Stimulated activated naive CD8-positive, alpha-beta T cell treated with anti-CD3 and anti-CD28 coated beads, Interleukin-15, amount 100 ng/mL, for 72 hours (primary cell): ENCODE measurements around the gene KRT76.

Experiments
- ATAC-seq: fragments of 150-1000 bp; cut with Tn5 transposase; 2 replicates; pipeline ENCODE4 v1.10.0; 2021; ENCODE audit warnings: mild to moderate bottlenecking, moderate library complexity
- DNase-seq, 2 donors: peaks; one replicate each; pipeline ENCODE4 v3.0.0; 2021 to 2022
- H3K27ac Mint-ChIP-seq, 2 donors: one replicate each; pipeline ENCODE4 v1.8.0; 2022; ENCODE audit warnings: mild to moderate bottlenecking in 2 of 2, mixed read lengths in 2 of 2, moderate library complexity in 2 of 2
- H3K27me3 Mint-ChIP-seq: one replicate; pipeline ENCODE4 v1.8.0; 2022; ENCODE audit warnings: mixed read lengths
- H3K4me1 Mint-ChIP-seq: one replicate; pipeline ENCODE4 v1.8.0; 2022; ENCODE audit warnings: mild to moderate bottlenecking, mixed read lengths
- H3K4me3 Mint-ChIP-seq, 2 donors: one replicate each; pipeline ENCODE4 v1.8.0; 2022; ENCODE audit warnings: mild to moderate bottlenecking in 2 of 2, mixed read lengths in 2 of 2, moderate library complexity in 1 of 2
- H3K9me3 Mint-ChIP-seq, 2 donors: one replicate each; pipeline ENCODE4 v1.8.0; 2022; ENCODE audit warnings: mixed read lengths in 2 of 2

The KRT76 gene

GRCh38 chr12:52781399-52782082 is 4.4 kb upstream of the KRT76 start:
- DNase-seq: no peak
- H3K4me3 Mint-ChIP-seq: no peak overlapping the region
- no peak for ATAC-seq
- H3K4me1 Mint-ChIP-seq: no peaks in the 10 kb centered on the region
- H3K27ac Mint-ChIP-seq: no peak overlapping the region
- peaks cover 12% of the 10 kb centered on the region for H3K27me3 Mint-ChIP-seq
- H3K9me3 Mint-ChIP-seq: peaks cover 0 to 7% of the 10 kb centered on the region in 2 donors

GRCh38 chr12:52779914-52780313 is 2.8 kb upstream of the KRT76 start:
- Mint-ChIP-seq H3K27ac (no peak overlapping the region), H3K4me1 (no peaks in the 10 kb centered on the region), H3K9me3 (no peaks in the 10 kb centered on the region), H3K27me3 (peaks cover under 1% of the 10 kb centered on the region), H3K4me3 (no peak overlapping the region)
- ATAC-seq (no peak), DNase-seq (no peak)

GRCh38 chr12:52778833-52779232 is 1.7 kb upstream of the KRT76 start:
- no peaks in the 10 kb centered on the region for H3K9me3 Mint-ChIP-seq
- no peak for DNase-seq
- no peak for ATAC-seq
- no peaks in the 10 kb centered on the region for H3K4me1 Mint-ChIP-seq
- H3K27ac Mint-ChIP-seq: no peak overlapping the region
- no peak overlapping the region for H3K4me3 Mint-ChIP-seq
- no peaks in the 10 kb centered on the region for H3K27me3 Mint-ChIP-seq

- Mint-ChIP-seq H3K4me3 (no peak overlapping the region), H3K27me3 (no peaks in the 10 kb centered on the region), H3K9me3 (no peaks in the 10 kb centered on the region), H3K4me1 (no peaks in the 10 kb centered on the region), H3K27ac (no peak overlapping the region)
- DNase-seq: no peak
- no peak for ATAC-seq
These were observed 421 bp upstream of the KRT76 start for GRCh38 chr12:52777566-52777965.

GRCh38 chr12:52776435-52776834 is 710 bp downstream of the KRT76 start:
- H3K27ac Mint-ChIP-seq: no peak overlapping the region
- no peaks in the 10 kb centered on the region for H3K4me1 Mint-ChIP-seq
- H3K27me3 Mint-ChIP-seq: no peaks in the 10 kb centered on the region
- DNase-seq (no peak), ATAC-seq (no peak)
- H3K4me3 Mint-ChIP-seq: no peak overlapping the region
- no peaks in the 10 kb centered on the region for H3K9me3 Mint-ChIP-seq

GRCh38 chr12:52774629-52775250 is 2.4 kb downstream of the KRT76 start:
- Mint-ChIP-seq H3K4me3 (no peak overlapping the region), H3K4me1 (no peaks in the 10 kb centered on the region), H3K27me3 (no peaks in the 10 kb centered on the region), H3K27ac (peak overlapping the region in 1 of 2 donors; percentile 72), H3K9me3 (no peaks in the 10 kb centered on the region)
- DNase-seq: no peak
- ATAC-seq: no peak

GRCh38 chr12:52772772-52773171 is 4.4 kb downstream of the KRT76 start:
- DNase-seq (no peak), ATAC-seq (no peak)
- Mint-ChIP-seq H3K27ac (no peak overlapping the region), H3K4me1 (no peaks in the 10 kb centered on the region), H3K9me3 (no peaks in the 10 kb centered on the region), H3K27me3 (no peaks in the 10 kb centered on the region), H3K4me3 (no peak overlapping the region)

- no peaks in the 10 kb centered on the region for H3K4me1 Mint-ChIP-seq
- no peak overlapping the region for H3K27ac Mint-ChIP-seq
These were observed 5.0 kb downstream of the KRT76 start for GRCh38 chr12:52772188-52772587.

GRCh38 chr12:52771505-52771904 is 5.6 kb downstream of the KRT76 start:
- Mint-ChIP-seq H3K9me3 (no peaks in the 10 kb centered on the region), H3K27ac (no peak overlapping the region)

More at GRCh38 chr12:52772188-52772587, 5.0 kb downstream of the KRT76 start:
- no peaks in the 10 kb centered on the region for H3K27me3 Mint-ChIP-seq
- no peak for ATAC-seq
- no peak overlapping the region for H3K4me3 Mint-ChIP-seq
- no peaks in the 10 kb centered on the region for H3K9me3 Mint-ChIP-seq
- DNase-seq: no peak

GRCh38 chr12:52771088-52771487 is 6.1 kb downstream of the KRT76 start:
- Mint-ChIP-seq H3K4me3 (no peak overlapping the region), H3K27me3 (no peaks in the 10 kb centered on the region), H3K4me1 (no peaks in the 10 kb centered on the region), H3K9me3 (no peaks in the 10 kb centered on the region), H3K27ac (no peak overlapping the region)
- DNase-seq: no peak
- ATAC-seq: no peak

More at GRCh38 chr12:52771505-52771904, 5.6 kb downstream of the KRT76 start:
- H3K4me3 Mint-ChIP-seq: no peak overlapping the region
- no peak for DNase-seq
- H3K27me3 Mint-ChIP-seq: no peaks in the 10 kb centered on the region
- ATAC-seq: no peak
- H3K4me1 Mint-ChIP-seq: no peaks in the 10 kb centered on the region

GRCh38 chr12:52769946-52770345 is 7.2 kb downstream of the KRT76 start:
- H3K9me3 Mint-ChIP-seq: no peaks in the 10 kb centered on the region
- no peak overlapping the region for H3K27ac Mint-ChIP-seq
- H3K4me1 Mint-ChIP-seq: no peaks in the 10 kb centered on the region
- H3K4me3 Mint-ChIP-seq: no peak overlapping the region
- ATAC-seq (no peak), DNase-seq (no peak)
- no peaks in the 10 kb centered on the region for H3K27me3 Mint-ChIP-seq

GRCh38 chr12:52769354-52769753 is 7.8 kb downstream of the KRT76 start:
- no peaks in the 10 kb centered on the region for H3K9me3 Mint-ChIP-seq
- no peak overlapping the region for H3K4me3 Mint-ChIP-seq
- H3K27me3 Mint-ChIP-seq: no peaks in the 10 kb centered on the region
- DNase-seq (no peak), ATAC-seq (no peak)
- H3K4me1 Mint-ChIP-seq: no peaks in the 10 kb centered on the region
- no peak overlapping the region for H3K27ac Mint-ChIP-seq

- no peak for ATAC-seq
- H3K27me3 Mint-ChIP-seq: no peaks in the 10 kb centered on the region
- H3K4me3 Mint-ChIP-seq: no peak overlapping the region
- no peak overlapping the region for H3K27ac Mint-ChIP-seq
- H3K9me3 Mint-ChIP-seq: no peaks in the 10 kb centered on the region
- no peak for DNase-seq
- no peaks in the 10 kb centered on the region for H3K4me1 Mint-ChIP-seq
These were observed 8.5 kb downstream of the KRT76 start for GRCh38 chr12:52768479-52769200.

GRCh38 chr12:52767427-52767826 is 9.7 kb downstream of the KRT76 start:
- H3K4me3 Mint-ChIP-seq: no peak overlapping the region
- DNase-seq (no peak), ATAC-seq (no peak)
- no peaks in the 10 kb centered on the region for H3K4me1 Mint-ChIP-seq
- H3K27ac Mint-ChIP-seq: no peak overlapping the region
- no peaks in the 10 kb centered on the region for H3K27me3 Mint-ChIP-seq
- H3K9me3 Mint-ChIP-seq: no peaks in the 10 kb centered on the region

- no peak for ATAC-seq
- no peaks in the 10 kb centered on the region for H3K4me1 Mint-ChIP-seq
- H3K27ac Mint-ChIP-seq: no peak overlapping the region
- H3K9me3 Mint-ChIP-seq: no peaks in the 10 kb centered on the region
- DNase-seq: no peak
- no peak overlapping the region for H3K4me3 Mint-ChIP-seq
- H3K27me3 Mint-ChIP-seq: no peaks in the 10 kb centered on the region
These were observed 10.1 kb downstream of the KRT76 start for GRCh38 chr12:52767020-52767379.

- no peak for ATAC-seq
- no peaks in the 10 kb centered on the region for H3K9me3 Mint-ChIP-seq
- no peak overlapping the region for H3K27ac Mint-ChIP-seq
- DNase-seq: no peak
- no peaks in the 10 kb centered on the region for H3K4me1 Mint-ChIP-seq
- no peaks in the 10 kb centered on the region for H3K27me3 Mint-ChIP-seq
- no peak overlapping the region for H3K4me3 Mint-ChIP-seq
These were observed 10.7 kb downstream of the KRT76 start for GRCh38 chr12:52766351-52767019.
